T-helper 22 cell (primary cell): ENCODE measurements around the gene CSPG4.

Experiments
- DNase-seq: peaks from one replicate; pipeline ENCODE4 v3.0.0-alpha.2; 2020; ENCODE audit warnings: low read depth

Gene CSPG4

GRCh38 chr15:75669191-75669878 lies 43.3 kb downstream of the CSPG4 start:
- DNase-seq = no peak

- DNase-seq = no peak
Observed at GRCh38 chr15:75666823-75667501, 45.7 kb downstream of the CSPG4 start.

- no peak for DNase-seq
Observed at GRCh38 chr15:75663931-75664421, 48.7 kb downstream of the CSPG4 start.

DNA sequence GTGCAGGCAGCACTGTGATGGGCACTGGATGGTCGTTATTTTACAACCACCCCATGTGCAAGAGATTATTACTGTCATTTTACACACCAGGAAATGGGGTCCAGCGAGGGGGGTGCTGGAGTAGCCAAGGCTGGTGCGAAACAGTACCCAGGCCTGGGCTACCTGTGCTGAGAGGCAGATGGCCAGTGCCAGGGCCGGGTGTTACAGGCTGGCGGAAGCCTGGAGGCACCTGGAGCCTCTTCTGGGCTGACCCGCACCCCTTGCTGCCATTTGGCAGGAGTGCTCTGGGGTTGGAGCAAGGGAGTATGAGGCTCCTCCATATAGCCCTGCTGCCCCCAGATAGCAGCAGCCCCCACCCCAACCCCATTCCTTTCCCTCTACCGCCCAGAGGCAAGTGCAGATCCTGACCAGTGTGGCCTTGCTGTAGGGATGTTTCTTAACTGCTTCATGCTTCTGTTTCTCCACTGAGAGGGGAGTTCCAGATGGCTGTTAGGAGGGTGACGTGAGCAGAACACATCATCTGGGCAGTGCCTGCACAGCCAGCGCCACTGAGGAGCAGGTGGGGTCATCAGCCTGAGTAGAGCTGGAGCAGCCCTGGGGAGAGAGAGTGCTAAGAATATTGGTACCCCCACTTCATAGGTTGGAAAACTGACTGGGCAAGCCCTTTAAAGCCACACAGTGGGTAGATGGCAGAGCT lies 49.7 kb downstream of the CSPG4 start:
- DNase-seq = no peak

DNA sequence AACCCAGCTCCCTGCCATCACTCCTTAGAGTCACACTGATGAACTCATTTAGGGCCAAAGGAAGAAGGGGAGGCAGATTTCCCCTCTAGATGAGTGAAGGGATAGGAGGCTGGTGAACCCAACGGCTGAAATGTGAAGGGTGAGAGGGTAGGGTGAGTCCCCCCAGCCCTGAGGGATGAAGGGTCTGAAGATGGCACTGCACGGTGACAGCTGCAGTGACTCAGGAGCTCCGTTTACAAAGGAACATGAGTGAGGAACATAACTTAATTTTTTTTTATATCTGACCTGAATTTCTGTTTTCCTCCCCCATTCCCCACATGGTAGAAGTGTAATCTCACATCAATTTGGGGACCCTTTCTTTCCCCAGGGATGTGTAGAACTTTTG lies 50.9 kb downstream of the CSPG4 start:
- no peak for DNase-seq

DNA sequence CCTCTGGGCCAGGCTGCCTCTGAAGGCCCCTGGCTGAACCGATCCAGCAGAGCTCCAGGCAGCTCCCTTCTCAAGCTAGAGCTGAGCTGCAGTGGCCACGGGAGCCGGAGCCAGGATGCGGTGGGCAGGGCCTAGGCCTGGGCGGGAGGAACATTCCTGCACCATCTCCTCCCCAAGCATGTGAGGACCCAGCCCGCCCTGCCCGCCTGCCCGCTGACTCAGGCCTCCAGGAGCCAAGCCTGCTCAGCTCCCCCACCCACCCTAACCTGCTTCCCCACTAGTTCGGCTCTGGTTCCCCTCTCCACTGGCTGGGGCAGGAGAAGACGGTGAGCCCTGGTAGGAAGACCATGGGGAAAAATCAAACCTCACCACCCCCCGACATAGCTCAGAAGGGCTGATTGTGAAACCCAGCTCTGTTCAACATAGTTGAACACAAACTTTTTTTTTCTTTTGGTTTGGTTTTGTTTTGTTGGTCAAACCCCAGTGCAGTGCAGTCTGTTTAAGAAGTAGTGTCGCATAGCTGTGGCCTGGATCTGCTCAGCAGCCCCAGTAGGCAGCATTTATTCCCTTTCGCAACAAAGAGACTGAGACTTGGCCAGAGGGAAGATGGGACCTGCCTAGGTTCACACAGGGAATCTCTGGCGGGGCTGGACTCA lies 51.4 kb downstream of the CSPG4 start:
- no peak for DNase-seq

DNA sequence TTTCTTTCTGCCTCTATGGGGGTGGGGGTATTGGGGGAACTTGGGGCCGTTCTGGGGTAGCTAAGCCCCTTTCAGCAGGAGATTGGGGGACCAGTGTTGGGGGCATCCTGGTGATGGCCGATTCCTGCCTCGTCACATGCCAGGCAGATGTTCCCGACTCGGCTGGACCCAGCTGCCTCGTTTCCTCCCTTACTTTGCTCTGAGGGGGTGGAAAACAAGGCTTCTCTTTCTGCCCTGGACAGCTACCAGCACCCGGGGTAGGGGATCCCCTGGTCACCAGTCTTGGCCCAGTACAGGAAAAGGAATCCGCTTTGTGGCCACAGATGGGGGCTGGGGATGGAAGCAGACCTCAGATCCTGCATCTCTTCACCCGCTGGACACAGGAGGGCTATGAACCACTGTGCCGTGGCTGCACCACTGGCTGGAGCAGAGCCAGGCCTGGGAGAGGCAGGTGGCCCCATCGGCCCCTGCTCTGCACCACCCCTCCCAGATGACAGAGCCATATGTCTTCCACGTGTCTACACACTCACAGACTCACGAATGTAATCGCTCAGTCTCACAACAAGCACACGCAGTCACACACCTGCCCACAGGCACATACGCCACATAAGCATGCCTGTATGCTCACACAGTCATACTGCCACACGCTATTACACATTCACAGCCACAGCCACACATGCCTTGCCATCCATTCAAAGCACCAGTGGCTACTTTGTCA lies 52.6 kb downstream of the CSPG4 start:
- DNase-seq = no peak

DNA sequence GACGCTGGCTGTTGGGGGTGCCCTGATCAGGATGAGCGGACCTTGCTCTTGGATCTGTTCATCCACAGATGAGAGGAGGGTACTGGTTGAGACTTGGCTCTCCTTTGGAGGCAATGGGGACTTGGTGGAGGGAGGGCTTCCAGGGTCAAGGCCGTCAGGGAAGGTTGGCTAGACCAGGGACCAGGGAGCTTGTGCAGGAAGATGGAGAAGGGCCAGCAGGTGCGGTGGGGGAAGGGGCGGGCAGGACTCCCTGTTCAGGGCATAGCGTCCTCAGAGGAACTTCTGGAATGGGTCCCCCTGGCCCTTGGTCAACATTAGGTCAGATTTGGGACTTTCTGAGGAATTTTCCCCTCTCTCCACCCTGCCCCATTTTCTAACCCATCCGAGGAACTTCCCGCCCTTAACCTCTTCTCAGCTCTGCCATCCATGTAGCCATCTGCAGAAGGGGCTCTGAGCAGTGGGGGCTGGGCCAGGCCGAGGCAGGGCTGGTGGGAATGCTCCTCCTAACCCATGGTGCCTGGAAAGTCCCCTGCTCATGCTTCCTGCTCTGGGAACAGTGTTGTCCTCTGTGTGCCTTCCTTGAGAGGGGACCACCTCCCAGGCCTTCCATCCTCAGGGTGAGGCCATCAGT lies 53.4 kb downstream of the CSPG4 start:
- no peak for DNase-seq

DNA sequence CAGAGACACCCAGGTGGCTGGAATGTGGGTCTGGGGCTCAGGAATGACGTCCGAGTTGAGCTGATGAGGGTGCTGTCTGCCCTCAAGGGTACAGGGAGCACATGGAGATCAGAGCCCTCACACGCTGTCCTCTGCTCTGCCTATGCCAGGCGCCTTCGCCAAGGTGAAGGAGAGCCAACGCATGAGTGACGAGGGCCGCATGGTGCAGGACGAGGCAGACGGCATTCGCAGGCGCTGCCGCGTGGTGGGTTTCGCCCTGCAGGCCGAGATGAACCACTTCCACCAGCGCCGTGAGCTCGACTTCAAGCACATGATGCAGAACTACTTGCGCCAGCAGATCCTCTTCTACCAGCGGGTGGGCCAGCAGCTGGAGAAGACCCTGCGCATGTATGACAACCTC lies 55.8 kb downstream of the CSPG4 start:
- DNase-seq = no peak

DNA sequence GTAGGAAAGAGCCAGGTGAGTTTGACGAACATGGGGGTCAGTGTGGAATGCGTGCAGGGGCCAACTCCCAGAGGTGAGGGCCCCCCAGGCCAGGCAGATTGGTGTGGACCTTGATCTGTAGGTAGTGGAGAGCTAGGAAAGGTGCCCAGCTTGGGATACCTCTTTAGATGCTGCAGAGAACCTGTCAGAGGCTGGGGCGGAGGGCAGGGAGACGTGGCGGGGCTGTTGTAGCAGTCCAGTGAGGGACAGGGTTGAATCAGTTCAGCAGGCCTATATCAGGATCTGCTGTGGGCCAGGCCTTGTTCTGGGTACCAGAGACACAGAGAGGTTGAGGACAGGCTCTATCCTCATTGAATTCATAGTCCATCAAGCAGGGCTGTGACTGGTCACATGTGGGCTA lies 56.3 kb downstream of the CSPG4 start:
- no peak for DNase-seq

DNA sequence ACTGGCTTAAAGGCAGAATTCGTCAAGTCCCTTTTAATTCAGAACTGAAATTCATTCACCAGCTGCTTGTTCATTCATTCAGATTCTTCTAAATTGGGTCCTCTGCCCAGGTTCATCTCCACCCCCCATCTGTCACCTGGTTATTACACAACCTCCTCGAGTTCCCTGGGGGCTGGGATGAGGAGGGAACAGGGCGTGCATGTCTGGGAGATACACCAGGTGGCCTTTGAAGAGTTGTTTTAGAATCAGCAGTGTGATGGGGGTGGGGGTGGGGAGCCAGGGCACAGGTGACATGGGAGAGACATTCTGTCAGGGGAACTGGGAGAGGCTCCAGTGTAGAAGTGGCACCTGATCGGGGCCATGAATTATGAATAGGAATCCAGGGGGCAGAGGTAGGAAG lies 56.7 kb downstream of the CSPG4 start:
- no peak for DNase-seq

GRCh38 chr15:75654201-75654907 lies 58.3 kb downstream of the CSPG4 start:
- no peak for DNase-seq

DNA sequence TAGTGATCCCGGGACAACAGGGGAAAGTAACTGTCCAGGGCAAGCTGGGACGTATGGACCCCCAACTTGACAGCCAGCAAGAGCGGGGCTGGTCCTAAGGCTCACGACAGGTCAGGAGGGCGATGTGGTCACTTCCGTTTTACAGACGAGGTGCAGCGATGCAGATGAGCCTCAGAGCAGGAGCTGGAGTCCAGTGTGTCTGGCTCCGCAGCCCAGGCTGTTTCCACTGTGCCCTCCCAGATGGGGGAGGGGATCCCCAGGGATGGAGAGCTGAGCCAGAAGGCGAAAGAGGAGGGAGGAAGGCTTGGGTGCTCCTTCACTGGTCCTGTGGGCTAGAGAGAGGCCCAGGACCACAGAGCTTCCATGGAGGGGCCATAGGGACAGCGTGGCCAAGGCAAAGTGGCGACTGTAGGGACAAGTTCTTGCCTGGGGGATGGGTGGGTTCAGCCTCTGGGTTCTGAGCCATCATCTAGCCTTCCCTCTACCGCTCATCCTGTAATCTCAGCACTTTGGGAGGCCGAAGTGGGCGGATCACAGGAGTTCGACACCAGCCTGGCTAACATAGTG lies 59.2 kb downstream of the CSPG4 start:
- no peak for DNase-seq

DNA sequence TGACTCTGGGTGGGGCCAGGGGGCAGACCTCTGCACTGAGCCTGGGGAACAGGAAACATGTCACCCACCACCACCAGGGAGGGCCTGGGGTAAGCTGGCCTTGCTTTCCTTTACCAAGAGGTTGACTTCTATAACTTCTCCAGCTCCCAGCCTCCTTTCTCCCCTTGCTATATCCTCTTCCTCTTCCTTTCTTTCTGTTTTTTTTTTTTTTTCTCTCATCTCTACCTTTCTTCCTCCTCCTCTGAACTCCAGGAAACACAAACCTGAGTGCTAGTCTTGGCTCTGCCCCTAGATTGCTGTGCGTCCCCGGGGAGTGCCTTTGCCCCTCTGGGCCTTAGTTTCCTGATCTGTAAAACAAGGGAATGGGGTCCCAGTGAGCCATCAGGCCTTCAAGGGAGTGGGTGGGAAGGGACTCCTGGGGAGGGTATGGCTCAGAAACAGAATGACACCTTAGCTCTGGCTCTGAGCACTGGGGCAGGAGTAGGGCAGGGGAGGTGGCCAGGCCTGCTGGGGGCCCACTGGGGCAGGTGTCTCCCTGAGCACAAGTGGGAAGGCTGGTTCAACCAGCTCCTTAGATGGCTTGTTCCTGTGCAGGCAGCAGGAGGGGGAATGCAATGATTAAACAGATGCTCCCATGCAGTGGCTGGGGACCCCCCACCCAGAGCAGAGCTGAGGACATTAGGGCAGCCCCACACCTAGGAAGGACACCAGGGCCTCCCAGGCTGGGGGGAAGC lies 60.7 kb downstream of the CSPG4 start:
- DNase-seq = no peak

DNA sequence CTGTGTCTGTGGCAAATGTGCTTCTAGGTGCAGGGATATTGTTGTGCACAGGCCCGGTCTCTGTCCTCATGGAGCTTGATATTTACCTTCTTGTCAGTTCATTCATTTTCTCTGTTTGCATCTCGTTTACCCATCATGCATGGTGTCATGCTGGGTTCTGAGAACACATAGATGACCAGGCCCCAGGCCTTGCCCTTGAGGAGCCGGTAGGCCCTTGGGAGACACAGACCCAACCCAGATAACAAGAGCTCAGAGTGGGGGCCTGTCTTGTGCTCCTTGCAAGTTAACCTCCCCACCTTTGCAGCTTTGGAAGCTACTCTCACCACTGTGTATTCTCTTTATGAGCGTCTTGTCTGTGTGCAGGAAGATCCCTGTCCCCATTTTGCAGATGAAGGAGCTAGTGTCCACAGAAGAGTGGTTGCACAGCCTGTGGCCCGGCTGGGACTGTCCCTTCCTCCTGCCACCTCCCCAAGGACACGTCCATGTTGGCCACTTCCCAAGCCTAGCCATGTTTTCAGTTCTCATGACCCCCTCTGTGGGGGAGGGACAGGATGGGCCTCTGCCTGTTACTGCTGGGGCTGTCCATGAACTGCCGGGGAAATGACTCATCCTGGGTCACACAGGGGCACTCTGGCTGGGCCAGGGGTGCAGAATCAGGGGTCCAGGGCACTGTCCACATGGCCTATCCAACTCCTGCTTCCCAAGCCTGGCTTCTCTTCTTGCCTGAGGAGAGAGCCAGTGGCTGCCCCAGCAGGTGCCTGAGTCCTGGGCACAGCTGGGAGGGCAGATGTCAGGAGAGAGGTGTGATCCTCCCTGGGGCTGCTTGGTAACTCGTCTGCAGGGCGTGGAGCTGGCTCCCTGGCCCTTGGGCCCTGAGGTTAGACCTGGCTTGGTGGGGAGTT lies 61.5 kb downstream of the CSPG4 start:
- DNase-seq = no peak

DNA sequence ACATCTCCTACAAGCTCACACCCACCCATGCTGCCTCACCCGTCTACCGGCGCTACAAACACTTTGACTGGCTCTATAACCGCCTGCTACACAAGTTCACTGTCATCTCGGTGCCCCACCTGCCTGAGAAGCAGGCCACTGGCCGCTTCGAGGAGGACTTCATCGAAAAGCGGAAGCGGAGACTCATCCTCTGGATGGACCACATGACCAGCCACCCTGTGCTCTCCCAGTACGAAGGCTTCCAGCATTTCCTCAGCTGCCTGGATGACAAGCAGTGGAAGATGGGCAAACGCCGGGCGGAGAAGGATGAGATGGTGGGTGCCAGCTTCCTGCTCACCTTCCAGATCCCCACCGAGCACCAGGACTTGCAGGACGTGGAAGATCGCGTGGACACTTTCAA lies 62.8 kb downstream of the CSPG4 start:
- no peak for DNase-seq

- no peak for DNase-seq
Observed at GRCh38 chr15:75649045-75649761, 63.4 kb downstream of the CSPG4 start.
